A673 (cell line): ENCODE results near the gene VPS4B. TPM values are rescaled to one million over a fixed set of nuclear protein-coding genes. Genes with fewer than 3 reads are reported as not detected.

Experiments used
- BruUV-seq: library from RNA; stranded (reverse); fragments of 400-500 nt; replicated peaks from 2 replicates; lab custom pipeline; 2021; lab: Mats Ljungman, UMichigan
- CTCF ChIA-PET: fragments of 300-600 bp; sonication (Branson Sonifier 250); formaldehyde crosslinking; loops from one replicate; lab custom pipeline; 2022; ENCODE audit warnings: antibody characterized with exemption; lab: Charles Lee
- POLR2A ChIA-PET: fragments of 300-600 bp; sonication (Branson Sonifier 250); formaldehyde crosslinking; loops from one replicate; lab custom pipeline; 2022; ENCODE audit warnings: antibody characterized with exemption; ENCODE audit not compliant: low non-redundant PET; lab: Charles Lee
- DNase-seq: peaks from one replicate; pipeline ENCODE4 v3.0.0-alpha.2; 2015; ENCODE audit warnings: low spot score
- H3K27ac ChIP-seq: fragments of 200-600 bp; sonication (generic); 2 replicates; pipeline ENCODE4 v1.5.1; 2016; ENCODE audit warnings: mixed run types, low read depth, mild to moderate bottlenecking, mixed read lengths, antibody characterized with exemption, low read length; ENCODE audit not compliant: poor library complexity, severe bottlenecking
- H3K27me3 ChIP-seq: fragments of 200-600 bp; sonication (generic); replicated peaks from 2 replicates; pipeline ENCODE4 v1.6.1; 2017; ENCODE audit warnings: mixed run types, low read depth, mild to moderate bottlenecking, mixed read lengths, antibody characterized with exemption, low read length; ENCODE audit not compliant: insufficient read depth, poor library complexity
- H3K36me3 ChIP-seq: fragments of 200-600 bp; sonication (generic); 2 replicates; pipeline ENCODE4 v1.6.1; 2016; ENCODE audit warnings: mixed run types, mild to moderate bottlenecking, mixed read lengths, antibody characterized with exemption, low read length; ENCODE audit not compliant: insufficient read depth, poor library complexity, severe bottlenecking
- H3K4me1 ChIP-seq: fragments of 200-600 bp; sonication (generic); 2 replicates; pipeline ENCODE4 v1.6.1; 2017; ENCODE audit warnings: mixed run types, mild to moderate bottlenecking, mixed read lengths, antibody characterized with exemption, low read length; ENCODE audit not compliant: insufficient read depth, poor library complexity, severe bottlenecking
- H3K4me3 ChIP-seq: fragments of 200-600 bp; sonication (generic); 2 replicates; pipeline ENCODE4 v1.5.1; 2016; ENCODE audit warnings: low read depth, mixed run types, mild to moderate bottlenecking, mixed read lengths, low read length; ENCODE audit not compliant: poor library complexity, severe bottlenecking
- H3K9me3 ChIP-seq: fragments of 200-600 bp; sonication (generic); 2 replicates; pipeline ENCODE4 v1.6.1; 2016; ENCODE audit warnings: mixed run types, low read depth, mild to moderate bottlenecking, mixed read lengths, antibody characterized with exemption, low read length; ENCODE audit not compliant: poor library complexity, severe bottlenecking
- EZH2 ChIP-seq: fragments of 200-600 bp; sonication (generic); IDR thresholded peaks from 2 replicates; pipeline ENCODE4 v1.6.1; 2017; ENCODE audit warnings: borderline replicate concordance, low read depth, mild to moderate bottlenecking, mixed read lengths, antibody characterized with exemption, low read length; ENCODE audit not compliant: poor library complexity, severe bottlenecking
- intact Hi-C: fragments of 100-400 bp; cut with micrococcal nuclease; formaldehyde crosslinking; loops from one replicate; pipeline ENCODE4 v1.10.0; 2022; ENCODE audit not compliant: unreplicated experiment
- total RNA-seq: library from RNA; stranded (reverse); gene quantifications from 2 replicates; pipeline ENCODE4 v1.2.3, GENCODE V29; 2021
- TF ChIP-seq, protein P1 (sequence below): fragments of 300-800, 200-600 bp; sonication (generic); conservative IDR thresholded peaks from 2 replicates; pipeline ENCODE4 v1.5.1; 2017; ENCODE audit warnings: low read depth, mild to moderate bottlenecking, antibody characterized with exemption, low read length, moderate library complexity, mixed read lengths

VPS4B gene
- total RNA-seq, 1 experiment from 2014 or later: 94.8 TPM

DNA sequence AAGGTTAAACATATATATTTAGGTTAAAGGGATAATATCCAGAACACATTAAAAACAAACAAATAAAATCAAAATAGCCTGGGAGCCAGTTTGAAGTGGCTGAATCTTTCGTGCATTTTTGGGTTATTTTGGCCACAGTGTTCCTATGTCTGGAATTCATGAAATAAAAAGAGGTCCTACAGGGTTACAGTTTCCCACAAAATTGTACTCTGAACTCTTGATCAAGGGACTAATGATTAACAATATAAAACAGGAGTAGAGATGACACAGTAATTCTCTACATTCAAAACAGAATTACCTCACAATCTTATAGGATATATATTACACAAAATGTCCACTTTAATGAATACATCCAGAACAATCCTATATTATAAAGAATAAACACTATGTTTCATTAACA lies 24.9 kb downstream of the VPS4B start:
- no peaks in the 10 kb centered on the region for H3K9me3 ChIP-seq
- no peak overlapping the region for H3K27ac ChIP-seq
- H3K27me3 ChIP-seq: no peaks in the 10 kb centered on the region
- no peaks in the 10 kb centered on the region for H3K4me1 ChIP-seq
- POLR2A ChIA-PET: no interaction called here
- CTCF ChIA-PET: no interaction called here
- DNase-seq: no peak
- TF ChIP-seq, protein P1, sequence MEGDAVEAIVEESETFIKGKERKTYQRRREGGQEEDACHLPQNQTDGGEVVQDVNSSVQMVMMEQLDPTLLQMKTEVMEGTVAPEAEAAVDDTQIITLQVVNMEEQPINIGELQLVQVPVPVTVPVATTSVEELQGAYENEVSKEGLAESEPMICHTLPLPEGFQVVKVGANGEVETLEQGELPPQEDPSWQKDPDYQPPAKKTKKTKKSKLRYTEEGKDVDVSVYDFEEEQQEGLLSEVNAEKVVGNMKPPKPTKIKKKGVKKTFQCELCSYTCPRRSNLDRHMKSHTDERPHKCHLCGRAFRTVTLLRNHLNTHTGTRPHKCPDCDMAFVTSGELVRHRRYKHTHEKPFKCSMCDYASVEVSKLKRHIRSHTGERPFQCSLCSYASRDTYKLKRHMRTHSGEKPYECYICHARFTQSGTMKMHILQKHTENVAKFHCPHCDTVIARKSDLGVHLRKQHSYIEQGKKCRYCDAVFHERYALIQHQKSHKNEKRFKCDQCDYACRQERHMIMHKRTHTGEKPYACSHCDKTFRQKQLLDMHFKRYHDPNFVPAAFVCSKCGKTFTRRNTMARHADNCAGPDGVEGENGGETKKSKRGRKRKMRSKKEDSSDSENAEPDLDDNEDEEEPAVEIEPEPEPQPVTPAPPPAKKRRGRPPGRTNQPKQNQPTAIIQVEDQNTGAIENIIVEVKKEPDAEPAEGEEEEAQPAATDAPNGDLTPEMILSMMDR: no peak
- no peak for TF ChIP-seq EZH2
- H3K36me3 ChIP-seq: peaks cover 95% of the 10 kb centered on the region
- H3K4me3 ChIP-seq: no peak overlapping the region
- intact Hi-C loops: no loop called here
- no TSS peak for BruUV-seq

DNA sequence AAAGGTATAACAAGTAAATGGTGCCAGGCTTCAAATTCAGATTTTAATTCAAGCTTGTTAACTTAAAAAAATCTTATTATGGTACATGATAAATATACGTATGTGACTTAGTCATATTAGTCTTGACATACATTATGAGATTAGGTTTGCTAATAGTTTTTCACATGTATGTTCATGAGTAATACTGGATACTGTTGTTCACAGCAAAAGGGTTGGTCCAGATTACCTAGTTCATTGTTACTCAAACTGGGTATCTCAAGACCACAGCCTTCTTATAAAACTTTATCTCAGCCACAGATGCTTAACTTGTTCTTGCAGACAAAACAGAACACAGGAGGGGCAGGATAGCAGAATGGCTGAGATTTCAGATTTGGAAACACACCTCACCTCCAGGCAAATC lies 26.8 kb downstream of the VPS4B start:
- ChIA-PET CTCF (no interaction called here), POLR2A (no interaction called here)
- Histone ChIP-seq H3K36me3 (peaks cover 91% of the 10 kb centered on the region), H3K4me1 (no peaks in the 10 kb centered on the region), H3K27ac (no peak overlapping the region), H3K4me3 (no peak overlapping the region), H3K27me3 (no peaks in the 10 kb centered on the region), H3K9me3 (no peaks in the 10 kb centered on the region)
- intact Hi-C loops: no loop called here
- BruUV-seq: no TSS peak
- no peak for TF ChIP-seq EZH2
- TF ChIP-seq, protein P1: no peak
- no peak for DNase-seq

DNA sequence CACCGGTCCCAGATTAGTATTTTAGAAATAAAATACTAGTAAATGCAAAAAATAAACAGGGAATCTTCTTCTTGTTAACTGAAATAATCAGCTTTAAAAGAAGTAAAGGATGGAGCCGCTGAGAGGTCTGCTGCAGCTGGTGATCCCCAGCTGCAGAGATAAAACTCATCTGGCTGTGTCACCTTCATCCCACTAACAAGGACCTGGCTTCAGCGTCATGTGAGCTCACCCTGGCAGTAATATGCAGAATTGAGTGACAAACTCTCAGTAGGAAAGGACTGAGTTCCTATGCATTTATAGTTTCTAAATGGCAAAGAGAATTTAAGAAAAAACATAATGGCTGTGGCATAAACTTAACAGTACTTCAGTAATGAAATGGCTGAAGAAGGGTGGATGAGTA lies 27.3 kb downstream of the VPS4B start:
- intact Hi-C loops: no loop called here
- Histone ChIP-seq H3K27ac (peak overlapping the region; percentile 22), H3K27me3 (no peaks in the 10 kb centered on the region), H3K4me3 (no peak overlapping the region), H3K36me3 (peaks cover 91% of the 10 kb centered on the region), H3K9me3 (no peaks in the 10 kb centered on the region), H3K4me1 (no peaks in the 10 kb centered on the region)
- no TSS peak for BruUV-seq
- DNase-seq: no peak
- POLR2A ChIA-PET: no interaction called here
- CTCF ChIA-PET: no interaction called here
- TF ChIP-seq EZH2: no peak
- TF ChIP-seq, protein P1: no peak
